Activated T-helper 1 cell treated with anti-CD3 and anti-CD28 coated beads, Interleukin-12 subunit alpha, Interleukin-12 subunit beta, Interleukin-2, Interleukin-4 antibody, amounts not matched to agents 30 ng/mL and 10 ng/mL and 1 ng/mL, durations not matched to agents 14 hours and 24 hours and 36 hours (primary cell): Measurements from ENCODE around the gene VPS72. TPM values are rescaled to one million over a fixed set of nuclear protein-coding genes. Genes with fewer than 3 reads are reported as not detected.

Experiments
- DNase-seq: peaks from one replicate; pipeline ENCODE4 v3.0.0; 2021; ENCODE audit warnings: low spot score
- H3K27ac Mint-ChIP-seq: one replicate; pipeline ENCODE4 v1.8.0; 2021; ENCODE audit warnings: mild to moderate bottlenecking, mixed read lengths
- H3K27me3 Mint-ChIP-seq: one replicate; pipeline ENCODE4 v1.8.0; 2022; ENCODE audit warnings: mild to moderate bottlenecking, moderate library complexity, mixed read lengths; ENCODE audit not compliant: insufficient read depth
- H3K36me3 Mint-ChIP-seq: one replicate; pipeline ENCODE4 v1.8.0; 2021; ENCODE audit warnings: low read depth, mixed read lengths
- H3K4me1 Mint-ChIP-seq: one replicate; pipeline ENCODE4 v1.8.0; 2021; ENCODE audit warnings: low read depth, mixed read lengths
- H3K4me3 Mint-ChIP-seq: one replicate; pipeline ENCODE4 v1.8.0; 2021; ENCODE audit warnings: mild to moderate bottlenecking, moderate library complexity, mixed read lengths
- H3K9me3 Mint-ChIP-seq: one replicate; pipeline ENCODE4 v1.8.0; 2021; ENCODE audit warnings: mixed read lengths
- intact Hi-C: fragments of 100-400 bp; cut with micrococcal nuclease; formaldehyde crosslinking; loops from one replicate; pipeline ENCODE4 v1.15.1; 2024
- total RNA-seq: library from RNA; stranded (reverse); gene quantifications from 2 replicates; pipeline ENCODE4 v1.2.3, GENCODE V29; 2022

VPS72 gene
- total RNA-seq, 1 donor from 2014 or later, result 96.4 TPM

DNA sequence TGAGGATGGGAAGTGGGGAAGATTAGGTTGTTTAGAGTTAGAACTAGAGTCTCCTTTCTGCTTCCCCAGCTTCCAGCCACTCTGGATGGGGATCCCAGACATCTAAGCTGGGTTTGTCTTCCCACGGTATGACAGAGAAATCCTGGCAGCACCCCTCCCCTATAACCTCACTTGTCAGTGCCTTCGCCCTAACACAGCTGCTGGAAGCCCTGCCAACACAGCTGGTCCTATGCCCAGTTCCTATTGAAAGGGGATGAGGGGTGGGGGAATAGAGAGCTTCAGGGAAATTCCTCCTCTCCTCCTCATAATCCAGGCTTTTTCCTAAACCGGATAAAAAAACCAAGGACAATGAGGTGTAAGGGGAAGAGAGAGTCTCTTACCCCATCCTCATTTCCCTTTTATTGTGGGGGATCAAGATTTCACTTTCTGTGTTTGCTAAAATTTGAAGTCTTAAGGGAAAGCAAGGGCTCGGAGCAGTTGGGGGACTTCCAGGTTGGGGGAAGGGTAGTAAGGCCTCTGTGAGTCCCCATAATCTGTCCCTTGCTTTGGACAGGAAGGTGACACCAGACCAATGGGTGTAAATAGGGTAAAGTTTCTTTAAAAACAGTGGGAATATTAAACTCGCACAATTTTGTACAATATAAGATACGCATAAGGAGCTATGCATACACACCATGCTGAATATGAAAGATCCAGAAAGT is 14.8 kb downstream of the VPS72 start:
- no peak overlapping the region for H3K4me3 Mint-ChIP-seq
- peaks cover 40% of the 10 kb centered on the region for H3K36me3 Mint-ChIP-seq
- intact Hi-C loops, result no loop called here
- no peaks in the 10 kb centered on the region for H3K9me3 Mint-ChIP-seq
- no peaks in the 10 kb centered on the region for H3K27me3 Mint-ChIP-seq
- H3K4me1 Mint-ChIP-seq, result no peaks in the 10 kb centered on the region
- DNase-seq, result no peak
- no peak overlapping the region for H3K27ac Mint-ChIP-seq

DNA sequence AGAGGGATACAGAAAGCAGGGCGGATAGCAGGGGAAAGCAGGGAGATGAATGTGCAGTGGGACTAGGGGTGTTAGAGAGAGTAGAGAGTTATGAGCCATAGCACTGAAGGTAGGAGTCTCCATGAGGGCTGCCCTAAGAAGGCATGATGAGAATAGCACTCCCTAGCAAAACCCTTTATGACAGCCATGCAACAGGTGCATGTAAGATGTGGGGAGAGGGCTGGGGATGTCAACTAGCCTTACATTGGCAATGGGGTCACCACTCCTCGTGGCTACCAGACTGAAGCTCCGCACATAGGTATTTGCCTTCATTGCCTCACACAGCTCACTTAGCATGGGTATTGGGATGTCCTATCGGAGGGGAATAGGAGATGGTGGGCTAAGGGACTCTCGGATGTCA is 18.8 kb downstream of the VPS72 start:
- intact Hi-C loops, result no loop called here
- Mint-ChIP-seq H3K27me3 (no peaks in the 10 kb centered on the region), H3K36me3 (peaks cover 35% of the 10 kb centered on the region), H3K4me1 (peaks cover 16% of the 10 kb centered on the region), H3K9me3 (no peaks in the 10 kb centered on the region), H3K4me3 (no peak overlapping the region), H3K27ac (peak overlapping the region; percentile 41)
- DNase-seq, result no peak

GRCh38 chr1:151167116-151167515 is 22.9 kb downstream of the VPS72 start:
- H3K36me3 Mint-ChIP-seq, result peaks cover 39% of the 10 kb centered on the region
- peaks cover 45% of the 10 kb centered on the region for H3K4me1 Mint-ChIP-seq
- H3K4me3 Mint-ChIP-seq, result peak overlapping the region; percentile 95
- H3K27ac Mint-ChIP-seq, result peak overlapping the region; percentile 97
- DNase-seq, result no peak
- no peaks in the 10 kb centered on the region for H3K9me3 Mint-ChIP-seq
- peaks cover 2% of the 10 kb centered on the region for H3K27me3 Mint-ChIP-seq
- intact Hi-C loops, result loop anchor here (5.0 kb wide), 1 partner anchor 445 kb away; the partner anchor contains the start of gene SNX27

GRCh38 chr1:151166505-151166956 is 23.5 kb downstream of the VPS72 start:
- intact Hi-C loops, result loop anchor here (1.0 to 5.0 kb wide), 3 partner anchors 23 to 446 kb away; partner anchors contain the start of genes PIP5K1A and SNX27

GRCh38 chr1:151165738-151166504 is 24.1 kb downstream of the VPS72 start, which contains the start of the genes LYSMD1 and SCNM1:
LYSMD1 (minus strand) TSS chr1:151165902; CDS start chr1:151165258, 644 bp downstream.
SCNM1 (plus strand) TSS chr1:151166144; CDS start chr1:151166153, 9 bp downstream.
- H3K27ac Mint-ChIP-seq, result peak within 1 kb of the TSS; percentile 97
- intact Hi-C loops, result loop anchor here (1.0 to 5.0 kb wide), 8 partner anchors 9 to 446 kb away; partner anchors contain the start of genes GABPB2, PIP5K1A, PRUNE1 and PSMD4
- peaks cover 43% of the 10 kb centered on the region for H3K36me3 Mint-ChIP-seq
- peak within 1 kb of the TSS; percentile 95 for H3K4me3 Mint-ChIP-seq
- H3K4me1 Mint-ChIP-seq, result peaks cover 53% of the 10 kb centered on the region
- peak; percentile 96 for DNase-seq
- H3K9me3 Mint-ChIP-seq, result no peaks in the 10 kb centered on the region
- H3K27me3 Mint-ChIP-seq, result peaks cover 2% of the 10 kb centered on the region

More at GRCh38 chr1:151166505-151166956, 23.5 kb downstream of the VPS72 start:
- H3K36me3 Mint-ChIP-seq, result peaks cover 42% of the 10 kb centered on the region
- peak overlapping the region; percentile 95 for H3K4me3 Mint-ChIP-seq
- peak overlapping the region; percentile 97 for H3K27ac Mint-ChIP-seq
- H3K27me3 Mint-ChIP-seq, result peaks cover 2% of the 10 kb centered on the region
- no peaks in the 10 kb centered on the region for H3K9me3 Mint-ChIP-seq
- H3K4me1 Mint-ChIP-seq, result peaks cover 51% of the 10 kb centered on the region
- DNase-seq, result no peak

DNA sequence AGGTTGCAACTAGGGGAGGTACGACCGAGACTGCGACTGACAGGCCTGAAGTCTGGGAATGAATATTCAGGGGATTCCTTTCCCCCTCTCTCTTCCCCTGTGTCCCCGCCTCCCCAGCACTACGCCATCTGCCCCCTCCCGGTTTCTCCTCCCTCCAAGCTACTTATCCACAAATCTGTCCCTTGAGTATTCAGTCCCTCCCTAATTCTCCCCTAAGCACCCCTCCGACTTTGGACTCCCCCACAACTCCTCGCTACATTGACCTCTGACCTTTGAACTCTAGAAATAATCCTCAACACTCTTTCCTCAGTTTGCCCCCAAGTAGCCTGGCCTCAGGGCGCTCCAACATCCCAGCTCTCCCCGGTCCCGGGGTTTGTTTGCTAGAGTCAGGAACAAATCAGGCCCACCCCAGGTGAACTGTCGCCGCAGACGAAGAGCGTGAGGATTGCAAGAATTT is 24.7 kb downstream of the VPS72 start:
- Mint-ChIP-seq H3K27me3 (peaks cover 2% of the 10 kb centered on the region), H3K27ac (peak overlapping the region; percentile 97), H3K4me3 (peak overlapping the region; percentile 95), H3K36me3 (peaks cover 45% of the 10 kb centered on the region), H3K4me1 (peaks cover 53% of the 10 kb centered on the region), H3K9me3 (no peaks in the 10 kb centered on the region)
- intact Hi-C loops, result loop anchor here (1.0 to 5.0 kb wide), 6 partner anchors 8 to 447 kb away; partner anchors contain the start of genes GABPB2, PRUNE1, PSMD4 and SNX27
- DNase-seq, result no peak

GRCh38 chr1:151164732-151165280 is 25.2 kb downstream of the VPS72 start:
- H3K27me3 Mint-ChIP-seq, result peaks cover 2% of the 10 kb centered on the region
- peak overlapping the region; percentile 97 for H3K27ac Mint-ChIP-seq
- H3K4me1 Mint-ChIP-seq, result peaks cover 55% of the 10 kb centered on the region
- DNase-seq, result no peak
- peaks cover 48% of the 10 kb centered on the region for H3K36me3 Mint-ChIP-seq
- H3K4me3 Mint-ChIP-seq, result peak overlapping the region; percentile 95
- intact Hi-C loops, result loop anchor here (1.0 to 5.0 kb wide), 6 partner anchors 8 to 447 kb away; partner anchors contain the start of genes GABPB2, PRUNE1, PSMD4 and SNX27
- no peaks in the 10 kb centered on the region for H3K9me3 Mint-ChIP-seq

- DNase-seq, result no peak
- intact Hi-C loops, result loop anchor here (5.0 kb wide), 2 partner anchors 168 to 597 kb away; partner anchors contain the start of gene PI4KB
- peaks cover 42% of the 10 kb centered on the region for H3K36me3 Mint-ChIP-seq
- H3K27me3 Mint-ChIP-seq, result no peaks in the 10 kb centered on the region
- H3K9me3 Mint-ChIP-seq, result no peaks in the 10 kb centered on the region
- H3K4me3 Mint-ChIP-seq, result peak overlapping the region; percentile 60
- peak overlapping the region; percentile 99 for H3K27ac Mint-ChIP-seq
- H3K4me1 Mint-ChIP-seq, result peaks cover 61% of the 10 kb centered on the region
Observed at GRCh38 chr1:151159373-151159772, 30.6 kb downstream of the VPS72 start.

DNA sequence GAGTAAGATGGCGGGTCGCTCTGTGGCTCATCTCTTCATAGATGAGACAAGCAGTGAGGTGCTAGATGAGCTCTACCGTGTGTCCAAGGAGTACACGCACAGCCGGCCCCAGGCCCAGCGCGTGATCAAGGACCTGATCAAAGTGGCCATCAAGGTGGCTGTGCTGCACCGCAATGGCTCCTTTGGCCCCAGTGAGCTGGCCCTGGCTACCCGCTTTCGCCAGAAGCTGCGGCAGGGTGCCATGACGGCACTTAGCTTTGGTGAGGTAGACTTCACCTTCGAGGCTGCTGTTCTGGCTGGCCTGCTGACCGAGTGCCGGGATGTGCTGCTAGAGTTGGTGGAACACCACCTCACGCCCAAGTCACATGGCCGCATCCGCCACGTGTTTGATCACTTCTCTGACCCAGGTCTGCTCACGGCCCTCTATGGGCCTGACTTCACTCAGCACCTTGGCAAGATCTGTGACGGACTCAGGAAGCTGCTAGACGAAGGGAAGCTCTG is 31.2 kb downstream of the VPS72 start:
- Mint-ChIP-seq H3K4me1 (peaks cover 56% of the 10 kb centered on the region), H3K36me3 (peaks cover 40% of the 10 kb centered on the region), H3K27ac (peak overlapping the region; percentile 99), H3K4me3 (peak overlapping the region; percentile 92), H3K9me3 (no peaks in the 10 kb centered on the region), H3K27me3 (no peaks in the 10 kb centered on the region)
- DNase-seq, result no peak
- intact Hi-C loops, result loop anchor here (5.0 kb wide), 2 partner anchors 168 to 596 kb away; partner anchors contain the start of gene PI4KB

DNA sequence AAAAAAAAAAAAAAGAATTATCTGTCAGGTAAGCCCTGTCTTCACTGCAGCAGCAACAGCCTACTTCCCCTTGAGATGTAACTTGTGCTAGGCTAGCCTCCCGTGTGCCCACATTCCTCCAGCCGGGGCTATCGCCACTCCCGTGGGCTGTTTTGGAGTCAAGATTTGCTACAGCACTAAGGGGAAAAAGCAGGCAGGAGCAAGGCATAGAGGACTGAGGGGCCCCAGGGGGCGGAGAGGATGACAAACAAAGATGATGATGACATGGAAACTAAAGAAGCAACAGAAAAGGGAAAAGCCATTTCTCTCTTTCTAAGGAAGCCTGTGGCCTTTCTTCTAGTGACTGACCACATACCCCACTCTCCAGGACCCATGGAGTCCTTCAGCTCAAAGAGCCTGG is 31.7 kb downstream of the VPS72 start:
- no peaks in the 10 kb centered on the region for H3K9me3 Mint-ChIP-seq
- peaks cover 40% of the 10 kb centered on the region for H3K36me3 Mint-ChIP-seq
- peak overlapping the region; percentile 99 for H3K27ac Mint-ChIP-seq
- intact Hi-C loops, result loop anchor here (5.0 kb wide), 2 partner anchors 169 to 596 kb away; partner anchors contain the start of gene PI4KB
- H3K4me1 Mint-ChIP-seq, result peaks cover 56% of the 10 kb centered on the region
- peak overlapping the region; percentile 92 for H3K4me3 Mint-ChIP-seq
- no peaks in the 10 kb centered on the region for H3K27me3 Mint-ChIP-seq
- no peak for DNase-seq

- Mint-ChIP-seq H3K27ac (peak overlapping the region; percentile 99), H3K36me3 (peaks cover 33% of the 10 kb centered on the region), H3K27me3 (no peaks in the 10 kb centered on the region), H3K4me3 (peak overlapping the region; percentile 92), H3K4me1 (peaks cover 48% of the 10 kb centered on the region), H3K9me3 (no peaks in the 10 kb centered on the region)
- intact Hi-C loops, result loop anchor here (1.0 to 5.0 kb wide), 7 partner anchors 8 to 595 kb away; partner anchors contain the start of genes ENSA, LYSMD1, PI4KB and PIP5K1A
- DNase-seq, result peak; percentile 70
Observed at GRCh38 chr1:151157067-151157531, 32.9 kb downstream of the VPS72 start.

DNA sequence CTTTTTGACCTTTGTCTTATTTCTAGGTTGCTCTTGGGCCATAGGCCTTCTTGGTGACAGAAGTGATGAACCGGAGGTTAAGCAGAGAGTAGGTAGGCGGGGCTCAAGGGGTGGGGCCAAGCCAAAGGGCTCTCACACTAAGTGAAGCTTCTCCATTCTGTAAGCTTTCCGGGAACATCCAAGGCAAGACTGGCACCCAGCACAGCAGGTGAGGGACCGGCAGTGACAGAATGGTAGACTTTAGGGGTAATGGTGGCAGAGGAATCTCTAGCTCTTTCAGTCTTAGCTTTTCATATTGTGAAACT is 33.5 kb downstream of the VPS72 start, which contains the start of gene TNFAIP8L2:
Gene TNFAIP8L2, plus strand, starts transcription at position 135 of the 305 bp plus-strand sequence. CDS start 2,049 bp downstream, outside the sequence.
- intact Hi-C loops, result loop anchor here (1.0 to 5.0 kb wide), 13 partner anchors 10 to 594 kb away; partner anchors contain the start of genes ARNT, CDC42SE1, ENSA and PI4KB
- H3K36me3 Mint-ChIP-seq, result peaks cover 29% of the 10 kb centered on the region
- peak within 1 kb of the TSS; percentile 92 for H3K4me3 Mint-ChIP-seq
- H3K27me3 Mint-ChIP-seq, result no peaks in the 10 kb centered on the region
- no peaks in the 10 kb centered on the region for H3K9me3 Mint-ChIP-seq
- peak within 1 kb of the TSS; percentile 99 for H3K27ac Mint-ChIP-seq
- peak; percentile 72 for DNase-seq
- peaks cover 42% of the 10 kb centered on the region for H3K4me1 Mint-ChIP-seq
